Thoracic aorta (tissue), 2 donors: Measurements from ENCODE around the gene TTF2. TPM values are rescaled to one million over a fixed set of nuclear protein-coding genes. Genes with fewer than 3 reads are reported as not detected.

Experiments
- ATAC-seq: fragments of 150-250 bp; one replicate; pipeline ENCODE4 v1.8.0; 2017; ENCODE audit warnings: low read depth; ENCODE audit not compliant: insufficient number of reproducible peaks, low FRiP score
- DNase-seq: peaks from one replicate; pipeline ENCODE4 v3.0.0-alpha.2; 2020; ENCODE audit warnings: low spot score
- H3K27ac ChIP-seq, 2 donors: fragments of 200-600 bp; sonication (generic); 1 replicate in 1 of 2; 2 replicates in 1 of 2; pipeline ENCODE4 v1.5.1; 2016; ENCODE audit warnings: mild to moderate bottlenecking in 2 of 2, moderate library complexity in 2 of 2
- H3K27me3 ChIP-seq: fragments of 200-600 bp; sonication (generic); replicated peaks from 2 replicates; pipeline ENCODE4 v1.6.0; 2016; ENCODE audit warnings: mild to moderate bottlenecking; ENCODE audit not compliant: insufficient read depth
- H3K36me3 ChIP-seq: fragments of 200-600 bp; sonication (generic); one replicate; pipeline ENCODE4 v1.5.1; 2016
- H3K4me1 ChIP-seq, 2 donors: fragments of 200-600 bp; sonication (generic); 1 replicate in 1 of 2; 2 replicates in 1 of 2; pipeline versions ENCODE4 v1.5.1 to v1.6.0; 2016; ENCODE audit warnings: low read depth in 2 of 2, mild to moderate bottlenecking in 1 of 2; ENCODE audit not compliant: control insufficient read depth in 1 of 2
- H3K4me3 ChIP-seq: fragments of 200-600 bp; sonication (generic); 2 replicates; pipeline ENCODE4 v1.5.1; 2016; ENCODE audit warnings: mild to moderate bottlenecking
- H3K9me3 ChIP-seq: fragments of 200-600 bp; sonication (generic); 2 replicates; pipeline ENCODE4 v1.5.1; 2016
- CTCF ChIP-seq: fragments of 200-600 bp; sonication (generic); IDR thresholded peaks from one replicate; pipeline ENCODE4 v1.5.1; 2019; ENCODE audit warnings: antibody characterized with exemption
- total RNA-seq, 2 donors: library from RNA; depleted of rRNA; stranded (reverse); fragments of >200 nt; gene quantifications; one replicate each; pipeline versions ENCODE4 v1.1.0 to v1.2.3, GENCODE V29; 2016

Gene TTF2
- total RNA-seq, 2 donors from 2014 or later = 28.8 to 32.1 TPM

- Histone ChIP-seq H3K4me3 (no peak overlapping the region), H3K27me3 (no peaks in the 10 kb centered on the region), H3K4me1 (no peaks in the 10 kb centered on the region), H3K27ac (no peak overlapping the region), H3K36me3 (no peaks in the 10 kb centered on the region), H3K9me3 (no peaks in the 10 kb centered on the region)
- no peak for ATAC-seq
- no peak for TF ChIP-seq CTCF
- no peak for DNase-seq
Measured at GRCh38 chr1:117017062-117017461, 43.1 kb upstream of the TTF2 start.

- DNase-seq (no peak), ATAC-seq (no peak)
- no peaks in the 10 kb centered on the region for H3K4me1 ChIP-seq
- no peak overlapping the region for H3K27ac ChIP-seq
- H3K36me3 ChIP-seq = no peaks in the 10 kb centered on the region
- H3K27me3 ChIP-seq = no peaks in the 10 kb centered on the region
- no peaks in the 10 kb centered on the region for H3K9me3 ChIP-seq
- TF ChIP-seq CTCF = no peak
- no peak overlapping the region for H3K4me3 ChIP-seq
Measured at GRCh38 chr1:117017648-117018047, 42.5 kb upstream of the TTF2 start.

- Histone ChIP-seq H3K4me3 (no peak overlapping the region), H3K4me1 (no peaks in the 10 kb centered on the region), H3K27ac (no peak overlapping the region), H3K9me3 (no peaks in the 10 kb centered on the region), H3K27me3 (no peaks in the 10 kb centered on the region), H3K36me3 (no peaks in the 10 kb centered on the region)
- ATAC-seq (no peak), DNase-seq (no peak)
- no peak for TF ChIP-seq CTCF
Measured at GRCh38 chr1:117020526-117021156, 39.5 kb upstream of the TTF2 start.

- DNase-seq = no peak
- H3K27ac ChIP-seq = no peak overlapping the region
- no peak overlapping the region for H3K4me3 ChIP-seq
- no peaks in the 10 kb centered on the region for H3K36me3 ChIP-seq
- H3K9me3 ChIP-seq = no peaks in the 10 kb centered on the region
- no peaks in the 10 kb centered on the region for H3K27me3 ChIP-seq
- no peak for TF ChIP-seq CTCF
- no peak for ATAC-seq
- H3K4me1 ChIP-seq = peaks cover 4 to 13% of the 10 kb centered on the region in 2 donors
Measured at GRCh38 chr1:117022114-117022513, 38.0 kb upstream of the TTF2 start.

- TF ChIP-seq CTCF = no peak
- H3K9me3 ChIP-seq = no peaks in the 10 kb centered on the region
- DNase-seq = no peak
- no peak overlapping the region for H3K27ac ChIP-seq
- H3K4me1 ChIP-seq = peaks cover 6 to 16% of the 10 kb centered on the region in 2 donors
- no peak for ATAC-seq
- no peaks in the 10 kb centered on the region for H3K36me3 ChIP-seq
- no peak overlapping the region for H3K4me3 ChIP-seq
- no peaks in the 10 kb centered on the region for H3K27me3 ChIP-seq
Measured at GRCh38 chr1:117025568-117025967, 34.6 kb upstream of the TTF2 start.
